Activated CD4-positive, alpha-beta T cell treated with anti-CD3 and anti-CD28 coated beads, Interleukin-2, amount 10 ng/mL, durations not matched to agents 24 days and 14 days (primary cell): ENCODE data around the gene DENND11. TPM values are rescaled to one million over a fixed set of nuclear protein-coding genes. Genes with fewer than 3 reads are reported as not detected.

ENCODE experiments used
- DNase-seq: peaks from one replicate; pipeline ENCODE4 v3.0.0; 2022
- H3K27ac Mint-ChIP-seq: one replicate; pipeline ENCODE4 v1.8.0; 2022; ENCODE audit warnings: mild to moderate bottlenecking, mixed read lengths
- H3K27me3 Mint-ChIP-seq: one replicate; pipeline ENCODE4 v1.8.0; 2022; ENCODE audit warnings: mixed read lengths
- H3K36me3 Mint-ChIP-seq: one replicate; pipeline ENCODE4 v1.8.0; 2022; ENCODE audit warnings: low read depth, mild to moderate bottlenecking, mixed read lengths
- H3K4me1 Mint-ChIP-seq: one replicate; pipeline ENCODE4 v1.8.0; 2021; ENCODE audit warnings: mixed read lengths
- H3K4me3 Mint-ChIP-seq: one replicate; pipeline ENCODE4 v1.8.0; 2022; ENCODE audit warnings: mild to moderate bottlenecking, moderate library complexity, mixed read lengths
- H3K9me3 Mint-ChIP-seq: one replicate; pipeline ENCODE4 v1.8.0; 2021; ENCODE audit warnings: mixed read lengths
- intact Hi-C: fragments of 100-400 bp; cut with micrococcal nuclease; formaldehyde crosslinking; loops from one replicate; pipeline ENCODE4 v1.15.1; 2023
- total RNA-seq: library from RNA; stranded (reverse); gene quantifications from 2 replicates; pipeline ENCODE4 v1.2.3, GENCODE V29; 2022

DENND11 gene, protein sequence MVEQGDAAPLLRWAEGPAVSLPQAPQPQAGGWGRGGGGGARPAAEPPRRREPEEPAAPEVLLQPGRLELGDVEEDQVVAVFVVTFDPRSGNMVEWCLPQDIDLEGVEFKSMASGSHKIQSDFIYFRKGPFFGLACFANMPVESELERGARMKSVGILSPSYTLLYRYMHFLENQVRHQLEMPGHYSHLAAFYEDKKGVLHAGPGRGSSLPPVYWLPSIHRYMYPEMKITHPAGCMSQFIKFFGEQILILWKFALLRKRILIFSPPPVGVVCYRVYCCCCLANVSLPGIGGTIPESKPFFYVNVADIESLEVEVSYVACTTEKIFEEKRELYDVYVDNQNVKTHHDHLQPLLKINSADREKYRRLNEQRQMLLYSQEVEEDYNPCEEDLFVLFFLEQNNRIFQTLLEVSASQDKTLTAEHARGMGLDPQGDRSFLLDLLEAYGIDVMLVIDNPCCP
- 33.3 and 35.1 TPM in 2 replicates for total RNA-seq

DNA sequence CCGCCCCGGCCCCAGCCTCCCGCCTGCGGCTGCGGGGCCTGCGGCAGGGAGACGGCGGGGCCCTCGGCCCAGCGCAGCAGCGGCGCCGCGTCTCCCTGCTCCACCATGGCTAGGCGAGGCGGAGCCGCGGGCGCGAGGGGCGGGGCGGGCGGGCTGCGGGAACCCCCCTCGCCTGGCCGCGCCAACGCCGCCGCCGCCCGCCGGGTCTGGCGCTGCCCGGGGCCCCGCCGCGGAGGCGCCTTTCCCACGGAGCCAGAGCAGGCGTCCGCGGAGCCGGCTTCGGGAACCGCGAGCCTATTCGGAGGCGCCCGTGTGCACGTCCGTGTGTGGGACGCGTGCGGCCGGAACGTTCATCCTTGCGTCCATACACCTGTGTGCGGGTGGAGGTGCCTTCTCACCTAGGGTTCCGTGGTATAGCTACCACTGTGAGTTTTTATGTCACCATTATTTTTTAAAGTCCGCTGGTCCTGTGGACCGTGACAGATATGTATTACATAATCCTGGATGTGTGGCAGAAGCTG, at the start of gene DENND11:
DENND11 (minus strand) TSS at position 120 of the 521 bp plus-strand sequence; CDS start at position 107, 13 bp downstream.
- Mint-ChIP-seq H3K27ac (peak within 1 kb of the TSS; percentile 77), H3K4me1 (peaks cover 39% of the 10 kb centered on the region), H3K27me3 (peaks cover 16% of the 10 kb centered on the region), H3K36me3 (peaks cover 8% of the 10 kb centered on the region), H3K4me3 (peak within 1 kb of the TSS; percentile 83), H3K9me3 (no peaks in the 10 kb centered on the region)
- intact Hi-C loops: loop anchor here (1.0 kb wide), 1 partner anchor 36 kb away; the partner anchor contains the start of gene SSBP1
- peak; percentile 87 for DNase-seq

DNA sequence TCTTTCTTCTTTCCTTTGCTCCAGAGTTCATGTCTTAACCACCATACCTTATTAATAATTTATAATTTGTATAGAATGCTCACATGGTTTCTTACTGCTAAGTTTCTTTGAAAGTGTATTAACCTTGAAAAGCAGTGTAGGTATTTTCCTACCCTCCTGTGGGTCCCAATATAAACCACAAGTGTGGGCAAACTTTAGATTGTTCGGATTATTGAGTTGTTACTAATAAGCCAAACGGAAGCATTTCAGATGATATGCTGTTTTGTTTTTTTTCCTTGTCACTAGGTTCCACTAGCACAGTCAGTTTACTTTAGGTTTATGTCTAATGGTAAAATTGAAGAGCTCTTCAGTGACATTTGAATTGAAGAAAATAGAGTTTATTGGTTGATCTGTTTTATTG, 46.4 kb upstream of the DENND11 start:
- Mint-ChIP-seq H3K4me1 (no peaks in the 10 kb centered on the region), H3K27ac (no peak overlapping the region), H3K9me3 (peaks cover 17% of the 10 kb centered on the region), H3K36me3 (peaks cover 77% of the 10 kb centered on the region), H3K4me3 (no peak overlapping the region), H3K27me3 (no peaks in the 10 kb centered on the region)
- DNase-seq: no peak
- intact Hi-C loops: no loop called here

DNA sequence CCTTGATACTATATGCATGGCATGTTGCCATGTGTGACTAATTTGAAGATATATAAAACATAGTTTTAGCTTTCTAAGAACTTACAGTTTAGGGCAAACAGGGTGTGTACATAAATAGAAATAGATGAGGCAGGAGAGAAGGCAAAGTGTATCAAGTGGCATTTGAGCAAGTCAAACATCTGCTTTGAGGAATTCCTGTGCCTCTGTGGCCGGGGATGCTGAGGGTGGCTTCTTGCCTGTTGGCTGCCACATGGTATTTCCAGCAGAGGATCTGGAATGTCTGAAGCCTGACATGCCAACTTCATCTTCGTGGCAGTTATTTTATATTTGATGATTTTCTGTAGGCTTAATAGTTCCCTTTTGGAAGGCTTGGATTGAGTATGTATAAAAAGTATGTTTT, 42.2 kb upstream of the DENND11 start:
- DNase-seq: no peak
- no peak overlapping the region for H3K27ac Mint-ChIP-seq
- no peak overlapping the region for H3K4me3 Mint-ChIP-seq
- no peaks in the 10 kb centered on the region for H3K9me3 Mint-ChIP-seq
- peaks cover 18% of the 10 kb centered on the region for H3K4me1 Mint-ChIP-seq
- intact Hi-C loops: no loop called here
- H3K36me3 Mint-ChIP-seq: peaks cover 73% of the 10 kb centered on the region
- H3K27me3 Mint-ChIP-seq: no peaks in the 10 kb centered on the region

DNA sequence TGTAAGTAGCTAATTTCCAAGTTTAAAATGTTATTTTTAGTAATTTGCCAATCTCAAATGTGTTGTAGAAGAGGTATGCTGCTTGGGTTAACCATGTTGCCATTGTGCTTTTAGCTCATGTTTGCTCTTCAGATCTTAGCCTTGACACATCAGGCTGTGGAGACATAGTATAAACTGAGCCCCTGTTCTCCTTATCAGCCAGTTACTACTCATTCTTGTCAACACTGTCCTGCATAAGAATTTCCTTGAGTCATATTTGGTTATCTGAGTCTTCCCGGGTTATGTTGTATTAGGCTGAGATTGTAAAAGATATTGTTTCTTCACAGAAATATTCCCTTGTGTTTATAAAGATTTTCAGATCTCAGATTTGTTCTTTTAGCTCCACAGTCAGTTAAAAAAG, 40.3 kb upstream of the DENND11 start:
- no peak overlapping the region for H3K27ac Mint-ChIP-seq
- H3K36me3 Mint-ChIP-seq: peaks cover 71% of the 10 kb centered on the region
- H3K9me3 Mint-ChIP-seq: no peaks in the 10 kb centered on the region
- peaks cover 5% of the 10 kb centered on the region for H3K27me3 Mint-ChIP-seq
- intact Hi-C loops: no loop called here
- no peak overlapping the region for H3K4me3 Mint-ChIP-seq
- DNase-seq: no peak
- peaks cover 28% of the 10 kb centered on the region for H3K4me1 Mint-ChIP-seq

DNA sequence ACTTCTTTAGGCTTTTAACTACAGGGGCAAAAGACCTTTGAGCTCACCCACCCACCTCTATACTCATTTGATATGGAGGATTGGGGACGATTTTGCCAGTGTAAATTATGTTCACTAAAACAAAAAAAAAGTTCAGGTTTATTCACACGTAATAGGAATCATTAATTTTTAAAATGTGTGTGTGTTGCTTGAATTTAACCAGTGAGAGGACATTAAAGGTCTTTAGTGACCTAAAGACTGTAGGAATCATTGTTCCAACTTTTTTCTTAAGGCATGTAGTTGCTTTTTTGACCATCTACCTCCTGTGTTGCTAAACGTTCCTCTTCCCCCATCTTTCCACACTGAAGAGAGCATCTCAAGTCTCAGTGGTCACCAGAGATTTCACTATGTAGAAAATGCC, 37.3 kb upstream of the DENND11 start:
- no peak for DNase-seq
- Mint-ChIP-seq H3K27me3 (peaks cover 5% of the 10 kb centered on the region), H3K9me3 (no peaks in the 10 kb centered on the region), H3K4me3 (peak overlapping the region; percentile 99), H3K36me3 (peaks cover 54% of the 10 kb centered on the region), H3K27ac (peak overlapping the region; percentile 99), H3K4me1 (peaks cover 29% of the 10 kb centered on the region)
- intact Hi-C loops: loop anchor here (5.0 to 10.0 kb wide), 2 partner anchors 664 to 1068 kb away; partner anchors contain the start of gene TMEM178B

DNA sequence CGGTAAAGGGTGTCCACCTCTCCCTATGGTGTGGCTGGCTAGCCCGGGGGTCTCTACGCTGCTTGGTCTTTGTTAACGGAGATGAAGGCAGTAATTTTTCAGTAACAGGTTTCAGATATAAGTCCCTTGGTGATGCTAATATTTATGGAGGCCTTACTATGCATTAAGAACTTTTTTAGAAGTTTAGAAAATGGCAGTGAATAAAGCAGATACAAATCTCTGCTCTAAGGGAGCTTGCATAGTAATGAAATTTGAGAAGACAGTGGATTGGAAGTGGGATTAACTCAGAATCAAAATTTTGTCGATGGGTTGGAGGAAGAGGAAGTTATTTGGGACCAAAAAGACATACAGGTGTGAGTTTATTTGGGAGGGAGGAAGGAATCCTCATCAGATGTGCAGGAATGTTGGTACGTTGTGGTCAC, 36.6 kb upstream of the DENND11 start:
- H3K9me3 Mint-ChIP-seq: no peaks in the 10 kb centered on the region
- peak overlapping the region; percentile 99 for H3K27ac Mint-ChIP-seq
- intact Hi-C loops: loop anchor here (1.0 to 10.0 kb wide), 7 partner anchors 36 to 1069 kb away; partner anchors contain the start of genes AGK, DENND11, MRPS33 and TMEM178B
- no peak for DNase-seq
- H3K4me3 Mint-ChIP-seq: peak overlapping the region; percentile 99
- H3K27me3 Mint-ChIP-seq: peaks cover 5% of the 10 kb centered on the region
- peaks cover 47% of the 10 kb centered on the region for H3K36me3 Mint-ChIP-seq
- peaks cover 29% of the 10 kb centered on the region for H3K4me1 Mint-ChIP-seq

DNA sequence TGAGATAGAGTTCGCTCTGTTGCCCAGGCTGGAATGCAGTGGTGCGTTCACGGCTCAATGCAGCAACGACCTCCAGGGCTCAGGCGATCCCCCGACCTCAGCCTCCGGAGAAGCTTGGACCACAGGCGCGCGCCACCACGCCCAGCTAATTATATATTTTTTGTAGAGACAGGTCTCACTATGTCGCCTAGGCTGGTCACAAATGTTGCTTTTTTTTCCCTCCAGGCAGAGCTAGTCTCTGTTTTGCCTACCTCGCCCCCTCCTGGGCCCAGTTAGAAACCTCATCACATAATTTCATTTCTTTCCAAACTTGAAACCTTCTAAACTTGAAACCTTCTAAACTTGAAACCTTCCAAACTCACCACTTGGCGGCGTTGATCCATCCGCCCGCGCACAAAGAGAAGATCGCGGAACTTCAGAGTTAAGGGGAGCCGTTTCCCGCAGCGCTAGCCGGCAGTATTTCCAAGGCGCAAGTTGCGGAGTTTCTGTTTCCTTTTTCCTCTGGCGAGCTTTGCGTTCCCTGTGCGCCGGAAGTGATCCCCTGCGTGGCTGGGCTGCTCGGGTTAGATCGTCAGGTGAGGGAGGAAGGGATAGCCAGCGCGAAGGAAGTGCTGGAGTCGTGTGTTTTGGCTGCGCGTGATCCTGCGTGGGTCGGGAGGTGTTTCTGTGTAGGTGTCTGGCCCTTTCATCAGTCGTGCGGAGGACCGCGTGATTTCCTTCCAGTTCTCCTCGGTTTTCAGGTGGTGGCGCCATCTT, 36.0 kb upstream of the DENND11 start, which contains the start of gene SSBP1:
SSBP1 (plus strand) TSS at position 523 of the 756 bp plus-strand sequence. CDS start 809 bp downstream, outside the sequence.
- H3K9me3 Mint-ChIP-seq: no peaks in the 10 kb centered on the region
- peak within 1 kb of the TSS; percentile 99 for H3K27ac Mint-ChIP-seq

DNA sequence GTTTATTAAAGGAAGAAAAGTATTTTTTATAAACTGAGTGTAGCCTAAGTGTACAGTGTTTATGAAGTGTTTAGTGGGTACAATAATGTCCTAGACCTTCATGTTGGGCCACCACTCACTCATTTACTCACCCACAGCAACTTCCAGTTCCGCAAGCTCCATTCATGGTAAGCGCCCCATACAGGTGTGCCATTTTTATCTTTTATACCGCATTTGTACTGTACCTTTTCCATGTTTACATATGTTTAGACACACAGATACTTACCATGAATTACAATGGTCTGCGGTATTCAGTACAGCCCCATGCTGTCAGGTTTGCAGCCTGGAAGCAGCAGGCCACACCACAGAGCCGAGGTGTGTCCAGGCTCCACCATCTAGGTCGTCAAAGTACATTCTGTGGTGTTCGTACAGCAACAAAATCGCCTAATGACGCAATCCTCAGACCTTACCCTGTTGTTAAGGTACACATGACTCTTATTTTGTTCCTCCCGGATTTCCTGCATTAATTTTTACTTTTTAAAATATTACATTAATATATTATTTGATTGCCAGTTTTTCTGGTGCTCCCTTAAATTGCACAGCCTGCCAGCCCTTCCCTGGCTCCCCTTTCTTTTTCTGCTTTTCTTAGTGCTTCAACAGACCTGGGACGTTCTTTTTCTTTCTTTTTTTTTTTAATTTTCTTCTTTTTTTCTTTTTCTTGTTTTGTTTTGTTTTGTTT, 35.3 kb upstream of the DENND11 start:
- Mint-ChIP-seq H3K9me3 (no peaks in the 10 kb centered on the region), H3K4me1 (peaks cover 25% of the 10 kb centered on the region), H3K27me3 (peaks cover 5% of the 10 kb centered on the region), H3K4me3 (peak overlapping the region; percentile 99), H3K27ac (peak overlapping the region; percentile 99), H3K36me3 (peaks cover 34% of the 10 kb centered on the region)
- DNase-seq: peak; percentile 64
- intact Hi-C loops: loop anchor here (5.0 to 10.0 kb wide), 2 partner anchors 662 to 1070 kb away; partner anchors contain the start of gene TMEM178B

More for the DNA sequence above, 36.0 kb upstream of the DENND11 start, which contains the start of gene SSBP1:
- peak; percentile 98 for DNase-seq
- H3K36me3 Mint-ChIP-seq: peaks cover 42% of the 10 kb centered on the region
- peaks cover 5% of the 10 kb centered on the region for H3K27me3 Mint-ChIP-seq
- H3K4me1 Mint-ChIP-seq: peaks cover 29% of the 10 kb centered on the region
- intact Hi-C loops: loop anchor here (1.0 to 10.0 kb wide), 7 partner anchors 36 to 1069 kb away; partner anchors contain the start of genes AGK, DENND11, MRPS33 and TMEM178B
- peak within 1 kb of the TSS; percentile 99 for H3K4me3 Mint-ChIP-seq

DNA sequence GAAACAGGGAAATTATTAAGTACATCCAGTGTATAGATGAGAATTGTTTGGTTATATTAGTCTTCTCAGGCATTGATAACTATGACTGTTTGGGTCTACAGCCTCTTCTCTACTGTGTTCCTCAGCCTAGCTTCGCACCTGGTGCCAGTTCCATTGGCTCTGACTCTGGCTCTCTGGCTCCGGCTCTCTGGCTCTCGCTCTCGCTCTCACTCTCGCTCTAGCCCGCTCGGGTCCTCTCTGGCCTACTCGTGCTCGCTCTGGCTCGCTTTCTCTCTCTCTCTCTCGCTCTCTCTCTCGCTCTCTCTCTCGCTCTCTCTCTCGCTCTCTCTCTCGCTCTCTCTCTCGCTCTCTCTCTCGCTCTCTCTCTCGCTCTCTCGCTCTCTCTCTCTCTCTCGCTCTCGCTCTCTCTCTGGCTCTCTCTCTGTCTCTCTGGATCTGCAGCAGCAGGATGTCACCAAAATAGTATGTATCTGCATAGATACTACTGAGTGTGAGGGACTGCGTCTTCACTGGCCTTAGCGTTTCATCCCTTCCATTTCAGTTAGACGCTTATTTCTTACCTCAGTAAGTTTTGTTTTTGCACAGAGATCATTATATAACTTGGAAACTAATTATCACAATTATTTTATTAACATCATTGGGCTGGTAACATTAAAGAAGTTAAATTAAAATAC, 29.6 kb upstream of the DENND11 start:
- Mint-ChIP-seq H3K27ac (no peak overlapping the region), H3K4me1 (peaks cover 2% of the 10 kb centered on the region), H3K36me3 (no peaks in the 10 kb centered on the region), H3K4me3 (peak overlapping the region; percentile 13), H3K9me3 (no peaks in the 10 kb centered on the region), H3K27me3 (no peaks in the 10 kb centered on the region)
- no peak for DNase-seq
- intact Hi-C loops: loop anchor here (10.0 kb wide), 1 partner anchor 657 kb away; the partner anchor contains the start of gene TMEM178B

DNA sequence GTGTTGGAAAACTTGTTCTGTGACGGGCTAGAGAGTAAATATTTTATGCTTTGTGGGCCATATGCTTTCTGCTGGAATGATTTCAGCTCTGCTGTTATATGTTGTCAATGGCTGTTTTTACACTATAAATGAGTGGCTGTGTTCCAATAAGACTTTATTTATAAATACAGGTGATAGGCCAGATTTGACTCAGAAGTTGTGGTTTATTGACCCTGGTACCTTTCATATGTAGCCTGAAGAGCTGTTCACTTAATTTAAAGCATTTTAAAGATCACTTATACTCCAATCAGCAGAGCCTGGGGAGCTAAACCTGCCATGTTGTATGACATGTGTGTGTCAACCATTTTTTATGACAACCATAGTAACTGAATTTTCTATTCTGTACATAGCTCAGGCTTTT, 27.1 kb upstream of the DENND11 start:
- H3K4me1 Mint-ChIP-seq: peaks cover 2% of the 10 kb centered on the region
- H3K27ac Mint-ChIP-seq: no peak overlapping the region
- H3K9me3 Mint-ChIP-seq: no peaks in the 10 kb centered on the region
- H3K4me3 Mint-ChIP-seq: no peak overlapping the region
- no peak for DNase-seq
- no peaks in the 10 kb centered on the region for H3K27me3 Mint-ChIP-seq
- H3K36me3 Mint-ChIP-seq: no peaks in the 10 kb centered on the region
- intact Hi-C loops: no loop called here

DNA sequence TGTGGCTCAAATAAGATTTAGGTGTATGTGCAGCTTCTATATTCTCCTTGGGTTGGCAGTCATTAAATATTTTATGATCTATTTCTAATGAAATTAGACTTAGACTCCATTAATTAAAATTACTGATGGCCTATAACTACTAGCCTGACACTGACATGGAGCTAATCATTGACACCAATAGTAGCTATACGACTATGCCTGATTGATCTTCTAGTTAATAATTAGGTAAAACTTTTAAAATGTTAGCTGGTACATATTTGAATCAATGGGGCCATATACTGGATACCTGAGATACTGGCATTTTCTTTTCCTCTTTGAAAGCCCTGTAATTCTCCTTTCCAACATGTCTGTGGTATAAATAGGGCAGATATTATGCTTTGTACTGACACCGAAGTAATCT, 20.6 kb upstream of the DENND11 start:
- intact Hi-C loops: no loop called here
- Mint-ChIP-seq H3K4me3 (no peak overlapping the region), H3K36me3 (no peaks in the 10 kb centered on the region), H3K27ac (no peak overlapping the region), H3K4me1 (no peaks in the 10 kb centered on the region), H3K9me3 (no peaks in the 10 kb centered on the region), H3K27me3 (peaks cover 3% of the 10 kb centered on the region)
- no peak for DNase-seq

DNA sequence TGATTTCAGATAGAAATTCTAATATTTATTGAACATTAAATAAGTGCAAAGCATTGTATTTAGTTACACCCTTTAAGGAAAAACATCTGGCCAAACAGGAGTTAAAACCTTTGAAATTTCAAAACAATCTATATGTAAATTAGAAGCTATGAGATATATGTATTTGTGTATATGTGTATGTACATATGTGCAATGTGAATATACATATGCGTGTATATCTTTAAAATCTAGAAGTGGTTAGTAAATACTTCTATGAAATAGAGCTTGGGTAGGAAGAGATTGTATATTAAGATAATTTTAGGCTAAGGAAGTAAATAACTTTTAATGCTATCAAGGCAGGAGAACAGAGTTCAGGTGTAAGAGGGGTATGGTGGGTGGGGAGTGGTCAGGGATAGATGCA, 15.5 kb upstream of the DENND11 start:
- Mint-ChIP-seq H3K36me3 (no peaks in the 10 kb centered on the region), H3K27me3 (peaks cover 7% of the 10 kb centered on the region), H3K4me3 (no peak overlapping the region), H3K4me1 (no peaks in the 10 kb centered on the region), H3K9me3 (no peaks in the 10 kb centered on the region), H3K27ac (no peak overlapping the region)
- intact Hi-C loops: no loop called here
- no peak for DNase-seq
